GM13977 (cell line): ENCODE measurements around the gene PTPN9.

Experiments used
- DNase-seq: peaks from one replicate; pipeline ENCODE4 v3.0.0; 2012; ENCODE audit warnings: low spot score
- in situ Hi-C: fragments of 300-500 bp; cut with MboI; formaldehyde crosslinking; loops from one replicate; pipeline ENCODE4 v1.12.0; 2022; ENCODE audit warnings: low sequenced_read_pairs, low pct_unique_long_range_greater_than_20kb, mixed read lengths, inconsistent platforms; ENCODE audit not compliant: unreplicated experiment
- TF ChIP-seq, protein P1 (sequence below): IDR thresholded peaks from 2 replicates; pipeline ENCODE4 v1.5.1; 2012; ENCODE audit warnings: mild to moderate bottlenecking, control low read depth; ENCODE audit not compliant: insufficient read depth; ENCODE audit errors: extremely low read depth, missing control alignments

PTPN9 gene

DNA sequence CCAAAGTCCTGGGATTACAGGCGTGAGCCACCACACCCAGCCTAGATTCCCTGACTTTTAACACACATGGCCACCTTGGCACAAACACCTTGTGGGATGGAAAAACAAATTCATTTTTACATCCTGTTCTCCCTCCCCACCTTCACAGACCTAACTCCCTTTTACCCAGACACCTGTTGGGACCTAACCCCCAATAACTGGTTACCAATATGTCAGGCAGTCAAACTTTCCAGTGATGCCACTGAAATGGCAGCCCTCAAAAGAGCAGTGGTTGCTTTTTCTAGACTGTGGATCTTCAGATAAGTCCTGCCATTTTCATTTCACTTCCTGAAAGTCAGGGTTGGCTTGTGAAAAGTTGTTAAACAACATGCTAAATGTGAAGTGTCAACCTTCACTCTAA lies 162.5 kb downstream of the PTPN9 start:
- DNase-seq = no peak
- in situ Hi-C loops = no loop called here
- TF ChIP-seq, protein P1, sequence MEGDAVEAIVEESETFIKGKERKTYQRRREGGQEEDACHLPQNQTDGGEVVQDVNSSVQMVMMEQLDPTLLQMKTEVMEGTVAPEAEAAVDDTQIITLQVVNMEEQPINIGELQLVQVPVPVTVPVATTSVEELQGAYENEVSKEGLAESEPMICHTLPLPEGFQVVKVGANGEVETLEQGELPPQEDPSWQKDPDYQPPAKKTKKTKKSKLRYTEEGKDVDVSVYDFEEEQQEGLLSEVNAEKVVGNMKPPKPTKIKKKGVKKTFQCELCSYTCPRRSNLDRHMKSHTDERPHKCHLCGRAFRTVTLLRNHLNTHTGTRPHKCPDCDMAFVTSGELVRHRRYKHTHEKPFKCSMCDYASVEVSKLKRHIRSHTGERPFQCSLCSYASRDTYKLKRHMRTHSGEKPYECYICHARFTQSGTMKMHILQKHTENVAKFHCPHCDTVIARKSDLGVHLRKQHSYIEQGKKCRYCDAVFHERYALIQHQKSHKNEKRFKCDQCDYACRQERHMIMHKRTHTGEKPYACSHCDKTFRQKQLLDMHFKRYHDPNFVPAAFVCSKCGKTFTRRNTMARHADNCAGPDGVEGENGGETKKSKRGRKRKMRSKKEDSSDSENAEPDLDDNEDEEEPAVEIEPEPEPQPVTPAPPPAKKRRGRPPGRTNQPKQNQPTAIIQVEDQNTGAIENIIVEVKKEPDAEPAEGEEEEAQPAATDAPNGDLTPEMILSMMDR = no peak
